SK-N-MC (cell line): ENCODE results near the gene KLF9.

Experiments used
- EZH2 ChIP-seq: fragments of 200-600 bp; sonication (generic); IDR thresholded peaks from one replicate; pipeline ENCODE4 v1.6.1; 2017; ENCODE audit warnings: antibody characterized with exemption
- FOXP2 ChIP-seq: optimal IDR thresholded peaks from 2 replicates; pipeline ENCODE3; 2011; ENCODE audit warnings: mild to moderate bottlenecking, moderate library complexity; ENCODE audit not compliant: insufficient read depth; ENCODE audit errors: extremely low read length, control extremely low read depth
- POLR2AphosphoS5 ChIP-seq: IDR thresholded peaks from 2 replicates; pipeline ENCODE4 v1.6.1; 2012; ENCODE audit warnings: mild to moderate bottlenecking, low read depth, low read length, borderline replicate concordance

- TF ChIP-seq POLR2AphosphoS5 (peak; percentile 76), EZH2 (no peak), FOXP2 (no peak)
Observed at GRCh38 chr9:70420441-70421271, 6.2 kb upstream of the KLF9 start.
